ENCODE data around the gene MAP4K3.
"Not testable (repeated sequence)": the region's sequence is repeated elsewhere in the genome, so short reads cannot be mapped to it uniquely, and the experiment has no call there.

Gene MAP4K3

GRCh38 chr2:39300044-39300978 is 136.8 kb downstream of the MAP4K3 start:
- no peak for DNase-seq

GRCh38 chr2:39290433-39290832 is 146.7 kb downstream of the MAP4K3 start:
- DNase-seq = no peak

- DNase-seq = no peak
Observed at GRCh38 chr2:39289609-39290008, 147.5 kb downstream of the MAP4K3 start.

GRCh38 chr2:39283561-39283960 is 153.5 kb downstream of the MAP4K3 start:
- DNase-seq = no peak

GRCh38 chr2:39281391-39281790 is 155.7 kb downstream of the MAP4K3 start:
- no peak for DNase-seq

GRCh38 chr2:39275016-39275415 is 162.1 kb downstream of the MAP4K3 start:
- no peak for DNase-seq

GRCh38 chr2:39269941-39270340 is 167.1 kb downstream of the MAP4K3 start:
- no peak for DNase-seq

- DNase-seq = no peak
Observed at GRCh38 chr2:39266916-39267434, 170.1 kb downstream of the MAP4K3 start.

GRCh38 chr2:39266139-39266805 is 170.8 kb downstream of the MAP4K3 start:
- DNase-seq = no peak

GRCh38 chr2:39265315-39265714 is 171.8 kb downstream of the MAP4K3 start:
- no peak for DNase-seq

GRCh38 chr2:39264733-39265132 is 172.4 kb downstream of the MAP4K3 start:
- no peak for DNase-seq

GRCh38 chr2:39260087-39260486 is 177.0 kb downstream of the MAP4K3 start:
- DNase-seq = no peak

- no peak for DNase-seq
Observed at GRCh38 chr2:39256040-39256439, 181.0 kb downstream of the MAP4K3 start.

GRCh38 chr2:39252888-39253518 is 184.1 kb downstream of the MAP4K3 start:
- DNase-seq = no peak

- DNase-seq = no peak
Observed at GRCh38 chr2:39247512-39248043, 189.5 kb downstream of the MAP4K3 start.

- DNase-seq = no peak
Observed at GRCh38 chr2:39246382-39246980, 190.6 kb downstream of the MAP4K3 start.

- DNase-seq = not testable (repeated sequence)
Observed at GRCh38 chr2:39244963-39245625, 192.0 kb downstream of the MAP4K3 start.

GRCh38 chr2:39244241-39244862 is 192.7 kb downstream of the MAP4K3 start:
- DNase-seq = not testable (repeated sequence)

GRCh38 chr2:39243469-39244123 is 193.5 kb downstream of the MAP4K3 start, which contains the start of gene CDKL4:
TSS of gene CDKL4 (minus strand) at chr2:39243970.
- DNase-seq = no peak

GRCh38 chr2:39241588-39241987 is 195.5 kb downstream of the MAP4K3 start:
- no peak for DNase-seq

- no peak for DNase-seq
Observed at GRCh38 chr2:39240758-39241157, 196.3 kb downstream of the MAP4K3 start.

Measured in left hindlimb (tissue), 1 donor.